GM19328 (cell line): ENCODE results near the gene RASA3.

ENCODE experiments used
- ATAC-seq: cut with Tn5 transposase; IDR thresholded peaks from one replicate; pipeline ENCODE4 v1.9.1; 2021; ENCODE audit warnings: mild to moderate bottlenecking, moderate library complexity; ENCODE audit not compliant: unreplicated experiment

Gene RASA3

GRCh38 chr13:114041493-114041892 lies 90.9 kb downstream of the RASA3 start:
- no peak for ATAC-seq

DNA sequence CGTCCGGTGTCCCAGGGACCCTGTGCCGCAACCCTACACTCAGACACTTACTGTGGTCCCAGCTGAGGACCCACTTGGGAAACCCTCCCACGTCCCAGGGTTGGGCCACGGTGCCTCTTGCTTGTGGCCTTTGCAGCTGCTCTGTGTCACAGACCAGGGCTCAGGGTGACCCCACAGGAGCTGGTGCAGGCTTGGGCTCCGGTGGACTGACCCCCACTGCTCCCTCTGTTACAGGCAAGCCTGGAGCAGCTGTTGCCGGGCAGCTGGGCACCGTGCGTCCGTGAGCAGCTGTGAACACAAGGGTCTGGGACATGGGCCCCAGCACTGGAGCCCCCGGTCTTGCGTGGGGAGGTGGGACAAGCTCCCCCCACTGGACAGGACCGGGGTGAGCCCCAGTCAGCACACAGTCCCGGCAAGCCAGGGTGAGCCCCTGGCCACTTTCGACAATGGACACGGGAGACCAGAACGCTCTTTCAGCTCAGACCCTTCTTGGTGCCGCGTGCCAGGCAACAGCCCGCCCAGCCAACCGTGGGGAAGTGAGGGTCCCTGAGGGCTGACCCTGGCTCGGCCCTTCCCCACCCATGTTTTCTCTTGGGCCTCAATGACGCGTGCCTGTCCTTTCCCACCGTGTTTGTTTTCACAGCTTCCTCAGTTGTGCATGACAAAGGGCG lies 92.8 kb downstream of the RASA3 start:
- ATAC-seq, result no peak

DNA sequence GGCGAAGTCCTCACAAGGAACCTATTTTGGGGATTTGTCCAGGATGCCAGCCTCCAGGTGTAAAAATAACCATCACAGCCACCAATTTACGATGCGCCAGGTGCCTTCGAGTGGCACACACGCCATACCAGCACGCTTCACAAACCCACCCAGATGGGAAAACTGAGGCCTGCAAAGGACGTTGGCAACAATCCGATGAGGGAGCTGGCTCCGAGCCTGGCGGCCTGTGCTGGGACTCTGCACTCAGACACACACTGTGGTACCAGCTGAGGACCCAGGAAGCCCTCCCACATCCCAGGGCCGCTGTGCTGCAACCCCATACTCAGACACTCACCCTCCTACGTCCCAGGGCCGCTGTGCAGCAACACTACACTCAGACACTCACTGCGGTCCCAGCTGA lies 93.5 kb downstream of the RASA3 start:
- no peak for ATAC-seq

- ATAC-seq, result no peak
Observed at GRCh38 chr13:114038211-114038613, 94.2 kb downstream of the RASA3 start.

GRCh38 chr13:114037674-114038073 lies 94.7 kb downstream of the RASA3 start:
- ATAC-seq, result no peak

GRCh38 chr13:114035583-114036531 lies 96.6 kb downstream of the RASA3 start:
- no peak for ATAC-seq

DNA sequence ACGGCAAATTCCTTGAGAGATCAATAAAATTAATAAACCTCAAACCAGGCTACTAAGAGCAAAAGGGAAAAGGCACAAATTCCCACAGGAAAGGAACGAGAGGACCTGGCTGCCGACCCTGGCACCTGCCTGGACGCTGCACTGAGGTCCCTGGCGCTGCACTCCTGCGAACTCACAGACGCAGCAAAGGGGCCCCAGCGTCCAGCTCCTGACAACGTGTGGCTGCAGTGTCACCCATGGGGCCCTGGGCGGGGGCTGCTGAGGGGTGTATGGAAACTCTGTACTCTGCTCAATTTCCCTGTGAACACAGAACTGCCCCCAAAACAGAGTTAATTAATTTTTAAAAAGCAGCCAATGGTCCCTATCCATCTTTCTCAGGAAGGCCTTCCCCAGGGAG lies 97.2 kb downstream of the RASA3 start:
- no peak for ATAC-seq

GRCh38 chr13:114034481-114034891 lies 97.9 kb downstream of the RASA3 start:
- no peak for ATAC-seq

- no peak for ATAC-seq
Observed at GRCh38 chr13:114033541-114034315, 98.7 kb downstream of the RASA3 start.

GRCh38 chr13:114032126-114032799 lies 100.2 kb downstream of the RASA3 start:
- ATAC-seq, result no peak

- ATAC-seq, result no peak
Observed at GRCh38 chr13:114031631-114032030, 100.8 kb downstream of the RASA3 start.

DNA sequence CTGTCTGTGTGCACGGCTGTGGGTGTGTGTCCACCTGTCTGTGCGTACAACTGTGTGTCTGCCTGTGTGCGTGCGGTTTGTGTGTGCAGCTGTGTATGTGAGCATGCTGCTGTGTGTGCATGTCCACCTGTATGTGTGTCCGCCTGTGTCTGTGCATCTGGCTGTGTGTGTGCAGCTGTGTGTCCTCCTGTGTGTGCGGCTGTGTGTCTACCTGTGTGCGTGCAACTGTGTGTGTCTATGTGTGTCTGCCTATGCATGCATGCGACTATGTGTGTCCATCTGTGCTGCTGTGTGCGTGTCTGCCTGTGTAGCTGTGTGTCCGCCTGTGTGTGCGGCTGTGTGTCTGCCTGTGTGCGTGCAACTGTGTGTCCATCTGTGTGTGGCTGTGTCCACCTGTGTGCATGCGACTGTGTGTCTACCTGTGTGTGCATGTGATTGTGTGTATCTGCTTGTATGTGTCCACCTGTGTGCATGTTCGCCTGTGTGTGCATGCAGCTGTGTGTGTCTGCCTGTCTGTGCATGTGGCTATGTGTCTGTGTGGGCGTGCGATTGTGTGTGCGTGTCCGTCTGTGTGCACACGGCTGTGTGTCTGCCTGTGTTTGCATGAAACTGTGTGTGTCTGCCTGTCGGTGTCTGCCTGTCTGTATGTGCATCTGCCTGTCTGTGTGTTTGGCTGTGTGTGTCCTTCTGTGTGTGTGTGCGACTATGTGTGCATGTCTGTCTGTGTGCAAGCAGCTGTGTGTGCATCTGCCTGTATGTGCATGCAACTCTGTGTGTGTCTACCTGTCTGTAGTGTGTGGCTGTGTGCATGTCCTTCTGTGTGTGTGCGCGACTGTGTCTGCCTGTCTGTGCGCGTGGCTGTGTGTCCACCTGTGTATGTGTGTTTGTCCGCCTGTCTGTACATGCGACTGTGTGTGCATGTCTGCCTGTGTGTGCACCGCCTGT lies 101.5 kb downstream of the RASA3 start:
- ATAC-seq, result no peak

DNA sequence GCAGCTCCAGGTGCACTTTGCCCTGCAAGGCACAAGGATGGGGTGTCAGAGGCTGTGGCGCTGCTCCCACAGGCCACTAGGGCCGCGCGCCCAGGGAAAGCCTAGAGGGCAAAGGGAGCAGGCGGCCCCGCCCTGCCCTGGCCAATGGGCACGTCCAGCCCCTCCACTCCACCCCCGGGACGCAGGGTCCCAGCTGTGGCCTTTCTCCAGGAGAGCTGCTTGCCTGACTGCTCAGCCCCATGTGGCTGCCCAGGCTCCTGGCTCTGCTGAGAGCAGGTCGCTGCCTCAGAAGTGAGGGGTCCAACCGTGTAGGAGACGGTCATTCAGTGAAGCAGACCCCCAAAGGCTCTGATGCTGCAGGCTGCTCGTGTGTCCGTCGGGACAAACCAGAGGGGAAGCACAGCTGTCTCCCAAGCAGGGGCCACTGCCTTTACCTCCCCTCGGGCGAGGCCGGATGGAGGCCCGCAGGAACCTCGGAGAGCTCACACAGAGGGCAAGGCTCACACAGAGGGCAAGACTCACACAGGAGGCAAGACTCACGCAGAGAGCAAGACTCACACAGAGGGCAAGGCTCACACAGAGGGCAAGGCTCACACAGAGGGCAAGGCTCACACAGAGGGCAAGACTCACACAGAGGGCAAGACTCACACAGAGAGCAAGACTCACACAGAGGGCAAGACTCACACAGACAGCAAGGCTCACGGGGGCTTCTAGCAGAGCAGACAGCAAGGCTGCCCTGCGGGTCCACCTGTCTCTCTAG lies 102.4 kb downstream of the RASA3 start:
- ATAC-seq, result no peak

DNA sequence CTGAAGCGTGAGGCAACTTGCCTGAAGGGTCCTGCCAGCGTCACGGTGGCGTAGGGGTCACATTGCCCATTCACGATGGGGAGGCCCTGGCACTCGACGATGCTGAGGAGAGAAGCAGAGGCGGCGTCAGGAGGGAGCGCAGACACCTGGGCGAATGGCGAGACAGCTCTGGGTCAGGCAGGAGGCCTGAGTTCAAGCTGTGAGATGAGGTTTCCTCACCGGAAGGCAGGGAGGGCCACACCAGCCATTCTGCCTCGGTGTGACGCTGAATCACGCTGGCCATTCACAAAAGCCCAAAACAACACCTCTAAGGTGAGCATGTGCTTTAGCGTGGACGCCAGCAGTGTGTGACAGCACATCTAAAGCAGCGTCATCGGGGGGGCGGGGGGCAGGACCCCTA lies 104.6 kb downstream of the RASA3 start:
- no peak for ATAC-seq

GRCh38 chr13:114027046-114027715 lies 105.2 kb downstream of the RASA3 start:
- no peak for ATAC-seq

- ATAC-seq, result no peak
Observed at GRCh38 chr13:114026481-114026880, 105.9 kb downstream of the RASA3 start.

GRCh38 chr13:114025714-114026431 lies 106.5 kb downstream of the RASA3 start:
- ATAC-seq, result no peak

GRCh38 chr13:114025405-114025713 lies 107.1 kb downstream of the RASA3 start:
- ATAC-seq, result no peak
